Suprapubic skin (tissue), 4 donors: ENCODE data around the gene NRP1. TPM values are rescaled to one million over a fixed set of nuclear protein-coding genes. Genes with fewer than 3 reads are reported as not detected.

Experiments
- DNase-seq, 2 donors: peaks; one replicate each; pipeline ENCODE4 v3.0.0-alpha.2; 2019; ENCODE audit warnings: low spot score in 2 of 2
- H3K27ac ChIP-seq: fragments of 200-600 bp; sonication (generic); one replicate; pipeline ENCODE4 v1.5.1; 2019
- H3K27me3 ChIP-seq: fragments of 200-600 bp; sonication (generic); one replicate; pipeline ENCODE4 v1.5.1; 2019
- H3K36me3 ChIP-seq: fragments of 200-600 bp; sonication (generic); one replicate; pipeline ENCODE4 v1.5.1; 2019
- H3K4me1 ChIP-seq: fragments of 200-600 bp; sonication (generic); one replicate; pipeline ENCODE4 v1.5.1; 2019
- H3K4me3 ChIP-seq: fragments of 200-600 bp; sonication (generic); one replicate; pipeline ENCODE4 v1.5.1; 2019; ENCODE audit warnings: mild to moderate bottlenecking
- H3K9me3 ChIP-seq: fragments of 200-600 bp; sonication (generic); one replicate; pipeline ENCODE4 v1.5.1; 2019
- EP300 ChIP-seq: sonication (generic); formaldehyde crosslinking; IDR thresholded peaks from one replicate; pipeline ENCODE4 v1.6.1; 2017; ENCODE audit warnings: antibody characterized with exemption
- POLR2A ChIP-seq, 2 donors: fragments of 450-650 bp; IDR thresholded peaks; one replicate each; pipeline ENCODE4 v1.6.1; 2017; ENCODE audit warnings: antibody characterized with exemption in 2 of 2, mild to moderate bottlenecking in 2 of 2, moderate library complexity in 2 of 2
- POLR2AphosphoS5 ChIP-seq, 3 donors: sonication (generic); formaldehyde crosslinking; IDR thresholded peaks; one replicate each; pipeline ENCODE4 v1.6.1; 2017; ENCODE audit warnings: antibody characterized with exemption in 3 of 3
- WGBS: methylation state at CpG from one replicate; pipeline ENCODE4 v1.1.5; 2018; 5-methylcytosine and 5-hydroxymethylcytosine counted together
- total RNA-seq, 4 donors: library from RNA; depleted of rRNA; stranded (reverse); fragments of >200 nt; gene quantifications; one replicate each; pipeline ENCODE4 v1.1.0, GENCODE V29; 2016
- TF ChIP-seq, protein P1 (sequence below), 2 donors: fragments of 200-600 bp in 1 of 2; fragments of 450-650 bp in 1 of 2; sonication (generic) in 1 of 2; IDR thresholded peaks; one replicate each; pipeline ENCODE4 v1.5.1; 2016 to 2019; ENCODE audit warnings: antibody characterized with exemption in 2 of 2, mild to moderate bottlenecking in 1 of 2, moderate library complexity in 1 of 2

The NRP1 gene
- total RNA-seq, 4 donors from 2014 or later: 9.5 to 23.7 (median 18.2) TPM

GRCh38 chr10:33370434-33370930 is 36.0 kb upstream of the NRP1 start:
- 78% methylated on average over 2 of the region's 2 CpGs for WGBS
- peaks cover 3% of the 10 kb centered on the region for H3K9me3 ChIP-seq
- no peaks in the 10 kb centered on the region for H3K4me1 ChIP-seq
- no peak for TF ChIP-seq POLR2AphosphoS5 (IDR thresholded peaks at IDR 0.05)
- H3K36me3 ChIP-seq: no peaks in the 10 kb centered on the region
- no peak overlapping the region for H3K27ac ChIP-seq
- no peaks in the 10 kb centered on the region for H3K27me3 ChIP-seq
- H3K4me3 ChIP-seq: no peak overlapping the region
- no peak for DNase-seq

DNA sequence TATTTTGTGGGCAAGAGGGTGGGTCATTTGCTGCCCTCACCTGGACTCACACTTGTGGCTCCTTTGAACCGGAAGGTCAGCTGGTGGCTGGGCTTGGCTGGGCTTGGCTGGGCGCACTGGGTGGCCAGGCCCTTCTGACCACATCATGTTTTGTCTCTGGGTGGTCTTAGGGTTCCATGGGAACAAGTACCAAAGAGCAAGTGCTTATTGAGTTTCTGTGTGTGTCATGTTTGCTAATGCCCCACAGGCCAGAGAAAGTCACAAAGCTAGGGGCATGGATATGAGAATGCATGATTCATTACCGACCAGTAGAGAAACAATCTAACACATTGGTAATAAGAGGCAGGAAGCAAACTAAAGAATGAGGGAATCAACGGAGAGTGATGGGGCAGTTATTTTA is 33.6 kb upstream of the NRP1 start:
- no peak overlapping the region for H3K27ac ChIP-seq
- DNase-seq: no peak
- no peak for TF ChIP-seq POLR2AphosphoS5 (IDR thresholded peaks at IDR 0.05)
- H3K36me3 ChIP-seq: no peaks in the 10 kb centered on the region
- H3K4me1 ChIP-seq: no peaks in the 10 kb centered on the region
- H3K9me3 ChIP-seq: peaks cover 3% of the 10 kb centered on the region
- H3K4me3 ChIP-seq: no peak overlapping the region
- WGBS: 97% methylated on average over 4 of the region's 4 CpGs
- H3K27me3 ChIP-seq: no peaks in the 10 kb centered on the region

GRCh38 chr10:33365871-33366411 is 31.5 kb upstream of the NRP1 start:
- no peak overlapping the region for H3K27ac ChIP-seq
- no peaks in the 10 kb centered on the region for H3K27me3 ChIP-seq
- TF ChIP-seq POLR2A (IDR thresholded peaks at IDR 0.05) (no peak), EP300 (no peak), POLR2AphosphoS5 (IDR thresholded peaks at IDR 0.05) (no peak)
- TF ChIP-seq, protein P1, sequence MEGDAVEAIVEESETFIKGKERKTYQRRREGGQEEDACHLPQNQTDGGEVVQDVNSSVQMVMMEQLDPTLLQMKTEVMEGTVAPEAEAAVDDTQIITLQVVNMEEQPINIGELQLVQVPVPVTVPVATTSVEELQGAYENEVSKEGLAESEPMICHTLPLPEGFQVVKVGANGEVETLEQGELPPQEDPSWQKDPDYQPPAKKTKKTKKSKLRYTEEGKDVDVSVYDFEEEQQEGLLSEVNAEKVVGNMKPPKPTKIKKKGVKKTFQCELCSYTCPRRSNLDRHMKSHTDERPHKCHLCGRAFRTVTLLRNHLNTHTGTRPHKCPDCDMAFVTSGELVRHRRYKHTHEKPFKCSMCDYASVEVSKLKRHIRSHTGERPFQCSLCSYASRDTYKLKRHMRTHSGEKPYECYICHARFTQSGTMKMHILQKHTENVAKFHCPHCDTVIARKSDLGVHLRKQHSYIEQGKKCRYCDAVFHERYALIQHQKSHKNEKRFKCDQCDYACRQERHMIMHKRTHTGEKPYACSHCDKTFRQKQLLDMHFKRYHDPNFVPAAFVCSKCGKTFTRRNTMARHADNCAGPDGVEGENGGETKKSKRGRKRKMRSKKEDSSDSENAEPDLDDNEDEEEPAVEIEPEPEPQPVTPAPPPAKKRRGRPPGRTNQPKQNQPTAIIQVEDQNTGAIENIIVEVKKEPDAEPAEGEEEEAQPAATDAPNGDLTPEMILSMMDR (IDR thresholded peaks at IDR 0.05): no peak
- H3K9me3 ChIP-seq: peaks cover 3% of the 10 kb centered on the region
- no peak for DNase-seq
- H3K4me1 ChIP-seq: no peaks in the 10 kb centered on the region
- no peaks in the 10 kb centered on the region for H3K36me3 ChIP-seq
- no peak overlapping the region for H3K4me3 ChIP-seq

DNA sequence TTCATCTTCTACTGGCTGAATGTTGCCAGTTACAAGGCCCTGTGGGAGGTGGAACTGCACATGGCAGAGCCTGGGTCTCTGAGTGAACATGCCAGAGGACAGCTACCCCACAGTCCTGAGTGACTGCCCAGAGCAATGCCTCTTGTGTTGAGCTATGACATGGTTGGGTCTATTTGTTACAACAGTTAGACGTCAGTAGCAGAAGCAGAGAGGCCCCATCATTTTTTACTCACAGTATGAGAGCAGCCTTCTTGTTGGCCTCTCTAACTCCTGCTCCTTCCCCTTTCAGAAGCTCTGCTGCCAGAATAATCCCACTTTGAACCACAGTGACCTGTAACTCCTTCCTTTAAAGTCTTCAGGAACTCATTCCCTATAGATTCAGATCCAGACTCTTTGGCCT is 30.8 kb upstream of the NRP1 start:
- Histone ChIP-seq H3K9me3 (peaks cover 3% of the 10 kb centered on the region), H3K36me3 (no peaks in the 10 kb centered on the region), H3K4me1 (no peaks in the 10 kb centered on the region), H3K27ac (no peak overlapping the region), H3K27me3 (no peaks in the 10 kb centered on the region), H3K4me3 (no peak overlapping the region)
- WGBS: 88% methylated on average over 1 of the region's 1 CpG
- TF ChIP-seq POLR2AphosphoS5 (IDR thresholded peaks at IDR 0.05) (no peak), EP300 (no peak), POLR2A (IDR thresholded peaks at IDR 0.05) (no peak)
- TF ChIP-seq, protein P1 (IDR thresholded peaks at IDR 0.05): no peak
- no peak for DNase-seq

DNA sequence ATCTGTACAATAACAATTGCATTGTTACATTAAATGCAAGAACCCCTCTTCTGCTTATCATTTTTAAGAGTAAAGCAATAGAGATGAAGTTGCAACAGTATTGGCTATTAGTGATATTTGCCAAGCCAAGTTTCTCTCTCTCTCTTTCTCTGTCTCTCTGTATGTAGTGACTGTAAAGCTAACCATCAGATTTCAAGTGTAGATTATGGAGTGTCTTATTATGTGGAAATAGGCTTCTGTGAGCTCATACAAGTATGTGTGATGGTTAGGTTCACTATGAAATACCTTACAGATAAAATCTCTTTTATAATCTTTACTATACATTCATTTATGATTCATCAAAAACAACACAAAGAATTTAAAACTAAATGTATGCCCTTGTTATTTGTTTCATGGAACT is 28.6 kb upstream of the NRP1 start:
- Histone ChIP-seq H3K4me3 (no peak overlapping the region), H3K9me3 (peaks cover 3% of the 10 kb centered on the region), H3K27ac (no peak overlapping the region), H3K36me3 (no peaks in the 10 kb centered on the region), H3K27me3 (no peaks in the 10 kb centered on the region), H3K4me1 (no peaks in the 10 kb centered on the region)
- DNase-seq: no peak
- TF ChIP-seq, protein P1 (IDR thresholded peaks at IDR 0.05): no peak
- TF ChIP-seq EP300: no peak
- no peak for TF ChIP-seq POLR2A (IDR thresholded peaks at IDR 0.05)
- no peak for TF ChIP-seq POLR2AphosphoS5 (IDR thresholded peaks at IDR 0.05)

- no peaks in the 10 kb centered on the region for H3K9me3 ChIP-seq
- H3K36me3 ChIP-seq: no peaks in the 10 kb centered on the region
- no peak for TF ChIP-seq POLR2A (IDR thresholded peaks at IDR 0.05)
- TF ChIP-seq POLR2AphosphoS5 (IDR thresholded peaks at IDR 0.05): no peak
- TF ChIP-seq, protein P1 (IDR thresholded peaks at IDR 0.05): no peak
- TF ChIP-seq EP300: no peak
- no peaks in the 10 kb centered on the region for H3K27me3 ChIP-seq
- 90% methylated on average over 2 of the region's 4 CpGs for WGBS
- H3K27ac ChIP-seq: no peak overlapping the region
- H3K4me1 ChIP-seq: no peaks in the 10 kb centered on the region
- H3K4me3 ChIP-seq: no peak overlapping the region
- DNase-seq: no peak
These were observed 23.5 kb upstream of the NRP1 start for GRCh38 chr10:33358016-33358415.
